ENCODE results near the gene ZNF683.

DNA sequence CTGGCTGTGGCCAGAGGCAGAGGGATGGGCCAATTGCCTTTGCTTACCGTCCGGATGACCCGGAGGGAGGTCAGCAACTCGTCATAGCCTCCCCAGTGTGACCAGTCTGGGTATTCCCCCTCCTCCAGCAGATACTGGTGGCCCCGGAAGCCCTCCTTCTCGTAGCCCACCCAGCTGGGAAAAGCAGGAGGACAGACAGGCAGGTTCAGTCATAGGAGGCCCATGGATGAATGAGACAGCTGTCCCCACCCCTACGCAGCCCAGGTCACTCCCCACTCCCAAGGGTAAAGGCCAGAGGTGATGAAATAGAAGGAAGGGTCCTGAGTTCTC, 35.4 kb downstream of the ZNF683 start:
- TF ChIP-seq, protein P1, sequence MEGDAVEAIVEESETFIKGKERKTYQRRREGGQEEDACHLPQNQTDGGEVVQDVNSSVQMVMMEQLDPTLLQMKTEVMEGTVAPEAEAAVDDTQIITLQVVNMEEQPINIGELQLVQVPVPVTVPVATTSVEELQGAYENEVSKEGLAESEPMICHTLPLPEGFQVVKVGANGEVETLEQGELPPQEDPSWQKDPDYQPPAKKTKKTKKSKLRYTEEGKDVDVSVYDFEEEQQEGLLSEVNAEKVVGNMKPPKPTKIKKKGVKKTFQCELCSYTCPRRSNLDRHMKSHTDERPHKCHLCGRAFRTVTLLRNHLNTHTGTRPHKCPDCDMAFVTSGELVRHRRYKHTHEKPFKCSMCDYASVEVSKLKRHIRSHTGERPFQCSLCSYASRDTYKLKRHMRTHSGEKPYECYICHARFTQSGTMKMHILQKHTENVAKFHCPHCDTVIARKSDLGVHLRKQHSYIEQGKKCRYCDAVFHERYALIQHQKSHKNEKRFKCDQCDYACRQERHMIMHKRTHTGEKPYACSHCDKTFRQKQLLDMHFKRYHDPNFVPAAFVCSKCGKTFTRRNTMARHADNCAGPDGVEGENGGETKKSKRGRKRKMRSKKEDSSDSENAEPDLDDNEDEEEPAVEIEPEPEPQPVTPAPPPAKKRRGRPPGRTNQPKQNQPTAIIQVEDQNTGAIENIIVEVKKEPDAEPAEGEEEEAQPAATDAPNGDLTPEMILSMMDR (IDR thresholded peaks at IDR 0.05) = no peak
- TF ChIP-seq POLR2A (IDR thresholded peaks at IDR 0.05) = no peak
